Suprapubic skin (tissue), 4 donors: ENCODE data around the gene GABRB2. TPM values are rescaled to one million over a fixed set of nuclear protein-coding genes. Genes with fewer than 3 reads are reported as not detected.

Experiments
- DNase-seq, 2 donors: peaks; one replicate each; pipeline ENCODE4 v3.0.0-alpha.2; 2019; ENCODE audit warnings: low spot score in 2 of 2
- H3K27ac ChIP-seq: fragments of 200-600 bp; sonication (generic); one replicate; pipeline ENCODE4 v1.5.1; 2019
- H3K27me3 ChIP-seq: fragments of 200-600 bp; sonication (generic); one replicate; pipeline ENCODE4 v1.5.1; 2019
- H3K36me3 ChIP-seq: fragments of 200-600 bp; sonication (generic); one replicate; pipeline ENCODE4 v1.5.1; 2019
- H3K4me1 ChIP-seq: fragments of 200-600 bp; sonication (generic); one replicate; pipeline ENCODE4 v1.5.1; 2019
- H3K4me3 ChIP-seq: fragments of 200-600 bp; sonication (generic); one replicate; pipeline ENCODE4 v1.5.1; 2019; ENCODE audit warnings: mild to moderate bottlenecking
- H3K9me3 ChIP-seq: fragments of 200-600 bp; sonication (generic); one replicate; pipeline ENCODE4 v1.5.1; 2019
- EP300 ChIP-seq: sonication (generic); formaldehyde crosslinking; IDR thresholded peaks from one replicate; pipeline ENCODE4 v1.6.1; 2017; ENCODE audit warnings: antibody characterized with exemption
- POLR2A ChIP-seq, 2 donors: fragments of 450-650 bp; IDR thresholded peaks; one replicate each; pipeline ENCODE4 v1.6.1; 2017; ENCODE audit warnings: antibody characterized with exemption in 2 of 2, mild to moderate bottlenecking in 2 of 2, moderate library complexity in 2 of 2
- POLR2AphosphoS5 ChIP-seq, 3 donors: sonication (generic); formaldehyde crosslinking; IDR thresholded peaks; one replicate each; pipeline ENCODE4 v1.6.1; 2017; ENCODE audit warnings: antibody characterized with exemption in 3 of 3
- WGBS: methylation state at CpG from one replicate; pipeline ENCODE4 v1.1.5; 2018; 5-methylcytosine and 5-hydroxymethylcytosine counted together
- total RNA-seq, 4 donors: library from RNA; depleted of rRNA; stranded (reverse); fragments of >200 nt; gene quantifications; one replicate each; pipeline ENCODE4 v1.1.0, GENCODE V29; 2016
- TF ChIP-seq, protein P1 (sequence below), 2 donors: fragments of 200-600 bp in 1 of 2; fragments of 450-650 bp in 1 of 2; sonication (generic) in 1 of 2; IDR thresholded peaks; one replicate each; pipeline ENCODE4 v1.5.1; 2016 to 2019; ENCODE audit warnings: antibody characterized with exemption in 2 of 2, mild to moderate bottlenecking in 1 of 2, moderate library complexity in 1 of 2

The GABRB2 gene
- total RNA-seq, 4 donors from 2014 or later, result 0.11 to 1.6 (median 0.24) TPM; not detected in 1

DNA sequence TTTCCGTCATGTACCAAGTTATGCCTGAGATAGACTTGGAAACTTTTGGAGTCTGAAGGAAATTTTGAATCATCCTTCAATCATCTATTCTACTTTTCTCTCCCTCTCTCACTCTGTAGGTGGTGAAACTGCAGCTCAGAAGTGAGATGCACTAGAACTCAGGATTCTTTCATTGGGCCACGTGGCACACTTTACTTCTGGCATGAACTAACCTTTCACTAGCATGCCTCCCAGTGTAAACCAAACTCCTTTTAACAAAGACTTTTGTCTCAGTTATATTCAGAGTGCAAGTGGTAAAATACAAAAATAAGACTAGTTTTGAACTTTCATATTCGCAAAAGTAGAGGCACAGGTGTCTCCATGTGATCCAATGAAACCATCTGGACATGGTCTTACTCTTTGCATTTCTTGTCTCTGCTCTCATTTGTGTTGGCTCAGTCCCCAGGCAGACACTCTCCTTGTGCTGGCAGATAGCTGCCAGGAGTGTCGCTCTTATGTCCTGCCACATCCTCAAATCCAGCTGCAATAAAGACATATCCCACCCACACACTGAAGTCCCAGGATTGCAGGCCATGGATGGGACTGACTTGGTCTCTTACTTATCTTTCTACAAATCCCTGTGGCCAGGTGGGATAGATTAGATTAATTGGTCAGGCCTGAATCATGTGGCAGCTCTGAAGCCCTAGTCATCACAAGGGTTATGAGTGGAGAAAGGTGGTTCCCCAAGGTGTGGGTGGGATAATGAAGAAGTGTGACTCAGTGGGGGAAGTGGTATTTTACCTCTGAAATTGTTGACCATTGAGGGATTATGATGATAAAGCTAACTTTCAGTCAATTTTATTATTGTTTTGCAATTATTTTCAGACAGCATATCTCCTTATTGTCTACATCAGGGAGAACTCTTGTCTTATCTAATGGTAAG, 267.5 kb downstream of the GABRB2 start:
- DNase-seq, result no peak
- no peaks in the 10 kb centered on the region for H3K36me3 ChIP-seq
- no peaks in the 10 kb centered on the region for H3K4me1 ChIP-seq
- no peak overlapping the region for H3K4me3 ChIP-seq
- WGBS, result 80% methylated on average over 4 of the region's 4 CpGs
- H3K27ac ChIP-seq, result no peak overlapping the region
- no peaks in the 10 kb centered on the region for H3K9me3 ChIP-seq
- TF ChIP-seq, protein P1, sequence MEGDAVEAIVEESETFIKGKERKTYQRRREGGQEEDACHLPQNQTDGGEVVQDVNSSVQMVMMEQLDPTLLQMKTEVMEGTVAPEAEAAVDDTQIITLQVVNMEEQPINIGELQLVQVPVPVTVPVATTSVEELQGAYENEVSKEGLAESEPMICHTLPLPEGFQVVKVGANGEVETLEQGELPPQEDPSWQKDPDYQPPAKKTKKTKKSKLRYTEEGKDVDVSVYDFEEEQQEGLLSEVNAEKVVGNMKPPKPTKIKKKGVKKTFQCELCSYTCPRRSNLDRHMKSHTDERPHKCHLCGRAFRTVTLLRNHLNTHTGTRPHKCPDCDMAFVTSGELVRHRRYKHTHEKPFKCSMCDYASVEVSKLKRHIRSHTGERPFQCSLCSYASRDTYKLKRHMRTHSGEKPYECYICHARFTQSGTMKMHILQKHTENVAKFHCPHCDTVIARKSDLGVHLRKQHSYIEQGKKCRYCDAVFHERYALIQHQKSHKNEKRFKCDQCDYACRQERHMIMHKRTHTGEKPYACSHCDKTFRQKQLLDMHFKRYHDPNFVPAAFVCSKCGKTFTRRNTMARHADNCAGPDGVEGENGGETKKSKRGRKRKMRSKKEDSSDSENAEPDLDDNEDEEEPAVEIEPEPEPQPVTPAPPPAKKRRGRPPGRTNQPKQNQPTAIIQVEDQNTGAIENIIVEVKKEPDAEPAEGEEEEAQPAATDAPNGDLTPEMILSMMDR (IDR thresholded peaks at IDR 0.05), result no peak
- TF ChIP-seq POLR2A (IDR thresholded peaks at IDR 0.05) (no peak), EP300 (no peak), POLR2AphosphoS5 (IDR thresholded peaks at IDR 0.05) (no peak)
- no peaks in the 10 kb centered on the region for H3K27me3 ChIP-seq

DNA sequence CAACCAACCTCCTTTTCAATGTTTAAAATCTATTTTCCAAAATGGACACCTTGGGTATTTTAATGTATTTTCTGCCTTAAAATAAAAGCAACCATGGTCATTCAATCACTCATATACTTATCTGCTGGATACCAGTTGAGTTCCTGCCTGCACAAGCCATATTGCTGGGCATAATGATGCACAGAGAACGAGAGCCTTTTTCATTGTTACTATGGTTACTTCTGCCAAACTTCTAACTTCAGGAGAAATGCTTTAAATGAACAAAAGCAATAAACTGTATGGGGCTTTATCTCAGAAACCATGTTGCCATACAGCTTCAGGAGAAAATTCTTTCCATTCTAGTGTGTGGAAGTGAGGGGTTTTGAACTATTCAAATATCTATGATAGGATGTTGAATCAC, 269.5 kb downstream of the GABRB2 start:
- no peaks in the 10 kb centered on the region for H3K36me3 ChIP-seq
- H3K27ac ChIP-seq, result no peak overlapping the region
- DNase-seq, result no peak
- H3K4me3 ChIP-seq, result no peak overlapping the region
- WGBS, result 90% methylated on average over 1 of the region's 1 CpG
- no peaks in the 10 kb centered on the region for H3K9me3 ChIP-seq
- no peaks in the 10 kb centered on the region for H3K4me1 ChIP-seq
- TF ChIP-seq EP300, result no peak
- no peaks in the 10 kb centered on the region for H3K27me3 ChIP-seq

DNA sequence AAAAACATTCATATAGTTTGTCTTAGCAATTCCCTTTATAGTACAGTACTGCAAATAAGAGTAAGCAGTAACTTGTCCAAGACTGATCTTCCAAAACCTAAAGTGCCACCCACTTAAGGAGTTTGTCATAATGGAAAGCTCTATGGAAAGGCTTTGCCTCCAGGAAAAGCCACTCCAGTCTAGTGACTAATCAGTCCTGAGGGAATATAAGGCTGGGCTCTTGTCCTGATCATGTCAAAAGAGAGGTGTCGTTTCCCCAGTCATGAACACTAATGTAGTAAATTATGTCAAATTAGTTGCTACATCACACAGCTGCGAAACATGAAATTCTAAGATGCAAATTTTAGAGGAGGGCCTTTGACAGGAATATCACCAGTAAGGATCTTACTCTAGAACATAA, 271.6 kb downstream of the GABRB2 start:
- WGBS, result 56% methylated on average over 2 of the region's 2 CpGs
- Histone ChIP-seq H3K4me3 (no peak overlapping the region), H3K4me1 (no peaks in the 10 kb centered on the region), H3K27ac (no peak overlapping the region), H3K36me3 (no peaks in the 10 kb centered on the region), H3K27me3 (no peaks in the 10 kb centered on the region), H3K9me3 (no peaks in the 10 kb centered on the region)
- no peak for DNase-seq
- TF ChIP-seq POLR2A (IDR thresholded peaks at IDR 0.05), result no peak
- no peak for TF ChIP-seq EP300
- TF ChIP-seq, protein P1 (IDR thresholded peaks at IDR 0.05), result no peak
- TF ChIP-seq POLR2AphosphoS5 (IDR thresholded peaks at IDR 0.05), result no peak

DNA sequence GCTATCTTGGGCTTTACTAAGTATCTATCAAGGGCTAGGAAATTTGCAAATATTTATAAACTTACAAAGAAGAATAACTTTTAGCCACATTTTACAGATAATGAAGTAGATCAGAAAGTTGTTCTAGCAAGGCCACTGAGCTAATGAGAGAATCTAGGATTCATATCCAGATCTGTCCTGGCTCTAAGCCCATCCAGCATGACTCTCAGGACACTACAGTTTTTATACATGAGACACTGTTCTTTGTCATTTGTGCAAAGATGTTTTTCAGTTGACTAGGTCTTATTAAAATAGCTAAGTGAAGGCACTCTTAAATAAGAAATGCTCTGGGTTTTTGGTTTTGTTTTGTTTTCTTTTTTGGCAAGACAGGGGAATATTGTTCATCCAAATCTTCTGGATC, 273.1 kb downstream of the GABRB2 start:
- Histone ChIP-seq H3K9me3 (no peaks in the 10 kb centered on the region), H3K4me3 (no peak overlapping the region), H3K36me3 (no peaks in the 10 kb centered on the region), H3K27ac (no peak overlapping the region), H3K27me3 (no peaks in the 10 kb centered on the region), H3K4me1 (no peaks in the 10 kb centered on the region)
- TF ChIP-seq POLR2AphosphoS5 (IDR thresholded peaks at IDR 0.05) (no peak), POLR2A (IDR thresholded peaks at IDR 0.05) (no peak), EP300 (no peak)
- TF ChIP-seq, protein P1 (IDR thresholded peaks at IDR 0.05), result no peak
- no peak for DNase-seq

DNA sequence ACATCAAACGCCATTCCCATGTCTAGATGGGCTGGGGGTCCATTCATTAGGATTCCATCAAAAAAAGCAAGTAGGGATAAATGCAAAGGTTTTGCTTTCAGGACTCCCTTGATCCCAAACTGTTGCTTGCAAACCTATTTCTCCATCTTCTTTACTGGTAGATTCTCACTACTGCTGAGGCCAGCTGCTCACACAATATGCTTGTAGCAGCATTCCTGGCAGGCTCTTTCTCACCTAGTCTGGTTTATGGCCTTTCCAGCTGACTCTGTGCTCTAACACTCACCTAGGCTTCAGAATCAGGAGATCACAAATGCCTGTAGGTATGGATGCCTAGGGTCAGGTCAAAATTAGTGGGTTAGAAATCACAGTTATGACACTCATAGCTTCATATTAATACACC, 274.7 kb downstream of the GABRB2 start:
- no peak overlapping the region for H3K27ac ChIP-seq
- H3K4me1 ChIP-seq, result no peaks in the 10 kb centered on the region
- H3K4me3 ChIP-seq, result no peak overlapping the region
- H3K36me3 ChIP-seq, result no peaks in the 10 kb centered on the region
- no peaks in the 10 kb centered on the region for H3K9me3 ChIP-seq
- H3K27me3 ChIP-seq, result no peaks in the 10 kb centered on the region
- WGBS, result 69% methylated on average over 1 of the region's 1 CpG
- TF ChIP-seq POLR2A (IDR thresholded peaks at IDR 0.05), result no peak
- TF ChIP-seq POLR2AphosphoS5 (IDR thresholded peaks at IDR 0.05), result no peak
- TF ChIP-seq, protein P1 (IDR thresholded peaks at IDR 0.05), result no peak
- no peak for TF ChIP-seq EP300
- DNase-seq, result no peak
